Measurements from ENCODE around the gene GPR52. TPM values are rescaled to one million over a fixed set of nuclear protein-coding genes. Genes with fewer than 3 reads are reported as not detected.

The GPR52 gene
- total RNA-seq, 1 experiment from 2014 or later: not detected

GRCh38 chr1:174448531-174448883 is 743 bp downstream of the GPR52 start:
- no peak for DNase-seq (ENCODE audit: low read depth)
- in situ Hi-C loops (cut with HindIII; ENCODE audit: low pct_unique_long_range_greater_than_20kb, low sequenced_read_pairs): no loop called here

GRCh38 chr1:174448974-174449373 is 1.2 kb downstream of the GPR52 start:
- DNase-seq (ENCODE audit: low read depth): no peak
- in situ Hi-C loops (cut with HindIII; ENCODE audit: low pct_unique_long_range_greater_than_20kb, low sequenced_read_pairs): no loop called here

GRCh38 chr1:174451408-174451807 is 3.6 kb downstream of the GPR52 start:
- in situ Hi-C loops (cut with HindIII; ENCODE audit: low pct_unique_long_range_greater_than_20kb, low sequenced_read_pairs): no loop called here
- no peak for DNase-seq (ENCODE audit: low read depth)

- no peak for DNase-seq (ENCODE audit: low read depth)
- in situ Hi-C loops (cut with HindIII; ENCODE audit: low pct_unique_long_range_greater_than_20kb, low sequenced_read_pairs): no loop called here
These were observed 18.1 kb downstream of the GPR52 start for GRCh38 chr1:174465855-174466254.

- in situ Hi-C loops (cut with HindIII; ENCODE audit: low pct_unique_long_range_greater_than_20kb, low sequenced_read_pairs): no loop called here
- no peak for DNase-seq (ENCODE audit: low read depth)
These were observed 18.8 kb downstream of the GPR52 start for GRCh38 chr1:174466607-174467006.

GRCh38 chr1:174469052-174469451 is 21.3 kb downstream of the GPR52 start:
- in situ Hi-C loops (cut with HindIII; ENCODE audit: low pct_unique_long_range_greater_than_20kb, low sequenced_read_pairs): no loop called here
- no peak for DNase-seq (ENCODE audit: low read depth)

- in situ Hi-C loops (cut with HindIII; ENCODE audit: low pct_unique_long_range_greater_than_20kb, low sequenced_read_pairs): no loop called here
- no peak for DNase-seq (ENCODE audit: low read depth)
These were observed 21.9 kb downstream of the GPR52 start for GRCh38 chr1:174469687-174470086.

GRCh38 chr1:174479281-174479680 is 31.5 kb downstream of the GPR52 start:
- in situ Hi-C loops (cut with HindIII; ENCODE audit: low pct_unique_long_range_greater_than_20kb, low sequenced_read_pairs): no loop called here
- no peak for DNase-seq (ENCODE audit: low read depth)

GRCh38 chr1:174480324-174480723 is 32.6 kb downstream of the GPR52 start:
- no peak for DNase-seq (ENCODE audit: low read depth)
- in situ Hi-C loops (cut with HindIII; ENCODE audit: low pct_unique_long_range_greater_than_20kb, low sequenced_read_pairs): no loop called here

GRCh38 chr1:174491606-174492005 is 43.8 kb downstream of the GPR52 start:
- in situ Hi-C loops (cut with HindIII; ENCODE audit: low pct_unique_long_range_greater_than_20kb, low sequenced_read_pairs): no loop called here
- DNase-seq (ENCODE audit: low read depth): no peak

- in situ Hi-C loops (cut with HindIII; ENCODE audit: low pct_unique_long_range_greater_than_20kb, low sequenced_read_pairs): no loop called here
- no peak for DNase-seq (ENCODE audit: low read depth)
These were observed 49.7 kb downstream of the GPR52 start for GRCh38 chr1:174497478-174497877.

Data from Caki2 (cell line).